Vagina (tissue), 2 donors: ENCODE data around the gene TMEM242. TPM values are rescaled to one million over a fixed set of nuclear protein-coding genes. Genes with fewer than 3 reads are reported as not detected.

Experiments
- DNase-seq, 2 donors: peaks; one replicate each; pipeline ENCODE4 v3.0.0-alpha.2; 2017; ENCODE audit errors: extremely low spot score in 2 of 2
- H3K27ac ChIP-seq: fragments of 200-600 bp; sonication (generic); one replicate; pipeline ENCODE4 v1.5.1; 2019
- H3K27me3 ChIP-seq: fragments of 200-600 bp; sonication (generic); one replicate; pipeline ENCODE4 v1.5.1; 2019
- H3K36me3 ChIP-seq, 2 donors: fragments of 200-600 bp; sonication (generic); one replicate each; pipeline ENCODE4 v1.5.1; 2017 to 2019
- H3K4me1 ChIP-seq: fragments of 200-600 bp; sonication (generic); one replicate; pipeline ENCODE4 v1.5.1; 2019
- H3K4me3 ChIP-seq, 2 donors: fragments of 200-600 bp; sonication (generic); 1 replicate in 1 of 2; 2 replicates in 1 of 2; pipeline ENCODE4 v1.5.1; 2016 to 2019
- H3K9me3 ChIP-seq: fragments of 200-600 bp; sonication (generic); one replicate; pipeline ENCODE4 v1.5.1; 2019
- POLR2A ChIP-seq, 2 donors: fragments of 450-650 bp; IDR thresholded peaks; one replicate each; pipeline ENCODE4 v1.6.1; 2017; ENCODE audit warnings: antibody characterized with exemption in 2 of 2, mild to moderate bottlenecking in 2 of 2, moderate library complexity in 2 of 2
- POLR2AphosphoS5 ChIP-seq, 2 donors: sonication (generic); formaldehyde crosslinking; IDR thresholded peaks; one replicate each; pipeline ENCODE4 v1.9.0; 2017; ENCODE audit warnings: antibody characterized with exemption in 2 of 2, mild to moderate bottlenecking in 2 of 2, low read depth in 1 of 2; ENCODE audit not compliant: insufficient read depth in 1 of 2
- intact Hi-C: fragments of 100-400 bp; cut with DNase I; formaldehyde crosslinking; loops from one replicate; pipeline ENCODE4 v1.15.1; 2023
- total RNA-seq: library from RNA; depleted of rRNA; stranded (reverse); fragments of >200 nt; gene quantifications from one replicate; pipeline ENCODE4 v1.2.3, GENCODE V29; 2016
- TF ChIP-seq, protein P1 (sequence below), 3 experiments: fragments of 450-650 bp in 2 of 3; fragments of 200-600 bp in 1 of 3; sonication (generic) in 1 of 3; IDR thresholded peaks; one replicate each; pipeline ENCODE4 v1.5.1; 2017 to 2019; ENCODE audit warnings: antibody characterized with exemption in 3 of 3, mild to moderate bottlenecking in 2 of 3, moderate library complexity in 2 of 3

Gene TMEM242
- total RNA-seq, 1 donor from 2014 or later: 6.1 TPM

DNA sequence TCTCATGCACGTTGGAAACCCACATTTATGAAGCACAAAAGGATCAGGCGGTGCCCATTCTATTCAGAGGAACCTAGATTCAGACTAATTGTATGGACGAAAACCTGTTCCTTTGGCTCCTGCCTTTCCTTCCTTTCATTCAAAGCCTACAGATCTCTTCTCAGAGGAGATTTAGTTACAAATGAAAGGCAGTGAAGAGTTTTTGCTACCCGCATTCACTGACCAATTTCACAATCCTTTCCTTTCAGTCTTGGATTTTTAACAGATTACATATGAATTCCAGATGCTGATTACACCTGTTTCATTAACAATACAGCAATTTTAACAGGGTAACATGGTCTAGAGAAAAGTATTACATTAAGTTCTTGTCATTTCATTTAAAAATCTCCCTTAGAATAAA lies 32.0 kb downstream of the TMEM242 start:
- Histone ChIP-seq H3K4me1 (no peaks in the 10 kb centered on the region), H3K27ac (no peak overlapping the region), H3K36me3 (peaks cover 0 to 22% of the 10 kb centered on the region in 2 donors), H3K27me3 (no peaks in the 10 kb centered on the region), H3K4me3 (no peak overlapping the region), H3K9me3 (no peaks in the 10 kb centered on the region)
- TF ChIP-seq, protein P1, sequence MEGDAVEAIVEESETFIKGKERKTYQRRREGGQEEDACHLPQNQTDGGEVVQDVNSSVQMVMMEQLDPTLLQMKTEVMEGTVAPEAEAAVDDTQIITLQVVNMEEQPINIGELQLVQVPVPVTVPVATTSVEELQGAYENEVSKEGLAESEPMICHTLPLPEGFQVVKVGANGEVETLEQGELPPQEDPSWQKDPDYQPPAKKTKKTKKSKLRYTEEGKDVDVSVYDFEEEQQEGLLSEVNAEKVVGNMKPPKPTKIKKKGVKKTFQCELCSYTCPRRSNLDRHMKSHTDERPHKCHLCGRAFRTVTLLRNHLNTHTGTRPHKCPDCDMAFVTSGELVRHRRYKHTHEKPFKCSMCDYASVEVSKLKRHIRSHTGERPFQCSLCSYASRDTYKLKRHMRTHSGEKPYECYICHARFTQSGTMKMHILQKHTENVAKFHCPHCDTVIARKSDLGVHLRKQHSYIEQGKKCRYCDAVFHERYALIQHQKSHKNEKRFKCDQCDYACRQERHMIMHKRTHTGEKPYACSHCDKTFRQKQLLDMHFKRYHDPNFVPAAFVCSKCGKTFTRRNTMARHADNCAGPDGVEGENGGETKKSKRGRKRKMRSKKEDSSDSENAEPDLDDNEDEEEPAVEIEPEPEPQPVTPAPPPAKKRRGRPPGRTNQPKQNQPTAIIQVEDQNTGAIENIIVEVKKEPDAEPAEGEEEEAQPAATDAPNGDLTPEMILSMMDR (IDR thresholded peaks at IDR 0.05): no peak
- TF ChIP-seq POLR2AphosphoS5 (IDR thresholded peaks at IDR 0.05; ENCODE audit: insufficient read depth in 1 of 2, low read depth in 1 of 2) (no peak), POLR2A (IDR thresholded peaks at IDR 0.05) (no peak)
- no peak for DNase-seq
- intact Hi-C loops: no loop called here

DNA sequence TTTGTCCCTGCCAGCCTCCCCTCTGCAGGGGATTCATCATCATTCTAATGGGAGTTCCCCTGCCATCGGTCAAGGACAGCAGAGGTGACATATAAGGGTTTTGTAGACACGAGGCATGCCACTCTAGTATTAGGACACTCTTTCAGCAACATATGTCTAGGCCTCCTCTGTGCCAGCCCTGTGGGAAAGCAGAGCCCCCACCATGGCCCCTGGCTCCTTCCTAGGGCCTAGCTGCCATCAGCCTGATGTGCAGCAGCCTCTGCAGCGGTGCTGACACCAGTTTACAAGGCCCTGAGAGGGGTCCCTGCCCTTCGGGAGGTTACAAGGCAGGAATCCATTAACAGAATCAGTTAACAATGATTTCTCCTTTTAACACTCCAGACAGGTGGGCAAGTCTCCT lies 32.5 kb downstream of the TMEM242 start:
- DNase-seq: peak in 1 of 2 donors; percentile 79
- no peak for TF ChIP-seq POLR2AphosphoS5 (IDR thresholded peaks at IDR 0.05; ENCODE audit: insufficient read depth in 1 of 2, low read depth in 1 of 2)
- TF ChIP-seq, protein P1 (IDR thresholded peaks at IDR 0.05): no peak
- no peak for TF ChIP-seq POLR2A (IDR thresholded peaks at IDR 0.05)
- intact Hi-C loops: no loop called here
- peaks cover 0 to 22% of the 10 kb centered on the region in 2 donors for H3K36me3 ChIP-seq
- H3K27ac ChIP-seq: no peak overlapping the region
- H3K9me3 ChIP-seq: no peaks in the 10 kb centered on the region
- H3K4me1 ChIP-seq: no peaks in the 10 kb centered on the region
- H3K27me3 ChIP-seq: no peaks in the 10 kb centered on the region
- H3K4me3 ChIP-seq: no peak overlapping the region

DNA sequence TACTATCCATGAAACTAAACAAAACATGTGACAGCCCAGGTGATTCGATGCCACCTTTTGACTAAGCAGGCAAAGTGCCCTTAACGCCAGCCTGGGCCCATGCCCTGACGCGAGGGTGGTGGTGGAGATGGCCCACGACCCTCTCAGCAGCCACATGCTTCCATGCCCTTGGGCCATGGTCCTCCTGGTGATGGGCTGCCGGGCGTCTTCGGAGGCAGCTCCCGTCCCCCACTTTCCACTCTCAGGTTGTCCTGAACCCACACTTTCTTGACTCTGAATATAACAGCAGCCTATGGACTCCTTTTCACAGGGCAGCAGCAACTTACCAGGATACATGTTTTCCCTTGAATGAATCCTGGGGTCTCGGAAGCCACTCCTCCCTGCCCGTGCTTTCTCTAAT lies 33.6 kb downstream of the TMEM242 start:
- DNase-seq: peak in 1 of 2 donors; percentile 64
- peaks cover 0 to 22% of the 10 kb centered on the region in 2 donors for H3K36me3 ChIP-seq
- H3K27ac ChIP-seq: no peak overlapping the region
- TF ChIP-seq POLR2A (IDR thresholded peaks at IDR 0.05) (no peak), POLR2AphosphoS5 (IDR thresholded peaks at IDR 0.05; ENCODE audit: insufficient read depth in 1 of 2, low read depth in 1 of 2) (no peak)
- TF ChIP-seq, protein P1 (IDR thresholded peaks at IDR 0.05): no peak
- H3K4me1 ChIP-seq: no peaks in the 10 kb centered on the region
- no peaks in the 10 kb centered on the region for H3K27me3 ChIP-seq
- H3K4me3 ChIP-seq: no peak overlapping the region
- intact Hi-C loops: no loop called here
- H3K9me3 ChIP-seq: no peaks in the 10 kb centered on the region

DNA sequence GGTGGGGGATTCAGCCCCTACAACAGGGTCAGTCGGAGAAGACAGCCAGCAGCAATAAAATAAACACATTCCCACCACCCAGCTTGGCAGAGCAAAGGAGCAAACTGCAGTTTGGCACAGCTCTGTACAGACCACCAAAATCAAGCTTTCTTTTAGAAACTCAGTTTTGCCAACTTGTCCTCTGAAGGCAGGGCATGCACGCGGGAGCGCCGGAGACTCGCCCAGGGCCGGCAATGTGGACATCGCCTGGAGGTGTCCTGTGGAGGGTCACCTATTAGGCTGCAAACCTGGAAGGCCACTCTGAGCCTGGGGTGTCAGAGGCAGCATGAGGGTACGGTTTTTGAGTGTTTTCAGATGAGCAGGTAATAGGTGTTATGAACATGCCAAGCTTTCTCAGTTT lies 34.7 kb downstream of the TMEM242 start:
- H3K4me1 ChIP-seq: no peaks in the 10 kb centered on the region
- no peaks in the 10 kb centered on the region for H3K27me3 ChIP-seq
- no peak overlapping the region for H3K4me3 ChIP-seq
- TF ChIP-seq POLR2A (IDR thresholded peaks at IDR 0.05) (no peak), POLR2AphosphoS5 (IDR thresholded peaks at IDR 0.05; ENCODE audit: insufficient read depth in 1 of 2, low read depth in 1 of 2) (no peak)
- TF ChIP-seq, protein P1 (IDR thresholded peaks at IDR 0.05): no peak
- H3K9me3 ChIP-seq: no peaks in the 10 kb centered on the region
- peaks cover 0 to 22% of the 10 kb centered on the region in 2 donors for H3K36me3 ChIP-seq
- peak in 1 of 2 donors; percentile 76 for DNase-seq
- intact Hi-C loops: no loop called here
- H3K27ac ChIP-seq: no peak overlapping the region

DNA sequence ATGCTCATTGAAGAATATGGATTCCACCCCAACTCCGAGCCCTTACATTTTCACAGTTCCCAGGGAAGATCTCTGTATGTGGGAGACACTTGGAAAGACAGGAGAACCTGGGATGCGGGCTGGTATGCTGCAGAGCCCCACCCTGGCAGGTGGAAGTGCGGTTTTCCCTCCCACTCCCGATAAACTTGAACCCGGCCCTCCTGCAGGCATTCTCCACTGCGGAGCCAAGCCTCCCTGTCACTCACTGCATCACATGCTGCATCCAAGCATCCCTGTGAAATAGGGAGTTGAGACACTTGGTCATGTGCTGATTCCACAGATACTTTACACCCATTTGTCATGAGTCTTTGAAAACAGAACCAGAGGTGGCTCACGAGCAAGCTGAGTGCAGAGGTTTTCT lies 35.4 kb downstream of the TMEM242 start:
- Histone ChIP-seq H3K27ac (no peak overlapping the region), H3K4me1 (no peaks in the 10 kb centered on the region), H3K36me3 (peaks cover 0 to 22% of the 10 kb centered on the region in 2 donors), H3K9me3 (no peaks in the 10 kb centered on the region), H3K27me3 (no peaks in the 10 kb centered on the region), H3K4me3 (no peak overlapping the region)
- DNase-seq: no peak
- TF ChIP-seq POLR2AphosphoS5 (IDR thresholded peaks at IDR 0.05; ENCODE audit: insufficient read depth in 1 of 2, low read depth in 1 of 2) (no peak), POLR2A (IDR thresholded peaks at IDR 0.05) (no peak)
- TF ChIP-seq, protein P1 (IDR thresholded peaks at IDR 0.05): no peak
- intact Hi-C loops: no loop called here
